NCI-H1092 treated with DMSO at 0.1 percent for 48 hours (cell line): ENCODE measurements around the gene RNF130.

ENCODE experiments used
- DNase-seq: peaks from one replicate; lab custom pipeline; 2025; lab: John Stamatoyannopoulos, UW

The RNF130 gene

DNA sequence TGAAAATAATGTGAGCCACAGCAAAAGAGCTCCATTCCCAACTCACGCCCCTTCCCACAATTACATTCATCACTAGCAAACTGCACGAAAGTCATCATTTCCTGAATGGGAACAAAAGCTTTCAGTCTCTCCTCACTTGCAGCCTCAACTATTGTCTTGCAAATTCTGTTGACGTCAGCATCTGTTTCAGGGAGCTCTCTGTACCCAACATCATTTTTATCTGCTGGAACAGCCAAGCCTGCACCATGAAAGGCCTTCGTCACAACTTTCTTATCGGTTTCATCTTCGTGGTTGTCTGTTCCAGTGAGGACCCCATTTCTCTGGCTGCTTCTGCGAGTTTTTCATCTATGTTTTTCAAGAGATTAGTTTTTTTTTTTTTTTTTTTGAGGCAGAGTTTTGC is 14.3 kb upstream of the RNF130 start:
- no peak for DNase-seq

DNA sequence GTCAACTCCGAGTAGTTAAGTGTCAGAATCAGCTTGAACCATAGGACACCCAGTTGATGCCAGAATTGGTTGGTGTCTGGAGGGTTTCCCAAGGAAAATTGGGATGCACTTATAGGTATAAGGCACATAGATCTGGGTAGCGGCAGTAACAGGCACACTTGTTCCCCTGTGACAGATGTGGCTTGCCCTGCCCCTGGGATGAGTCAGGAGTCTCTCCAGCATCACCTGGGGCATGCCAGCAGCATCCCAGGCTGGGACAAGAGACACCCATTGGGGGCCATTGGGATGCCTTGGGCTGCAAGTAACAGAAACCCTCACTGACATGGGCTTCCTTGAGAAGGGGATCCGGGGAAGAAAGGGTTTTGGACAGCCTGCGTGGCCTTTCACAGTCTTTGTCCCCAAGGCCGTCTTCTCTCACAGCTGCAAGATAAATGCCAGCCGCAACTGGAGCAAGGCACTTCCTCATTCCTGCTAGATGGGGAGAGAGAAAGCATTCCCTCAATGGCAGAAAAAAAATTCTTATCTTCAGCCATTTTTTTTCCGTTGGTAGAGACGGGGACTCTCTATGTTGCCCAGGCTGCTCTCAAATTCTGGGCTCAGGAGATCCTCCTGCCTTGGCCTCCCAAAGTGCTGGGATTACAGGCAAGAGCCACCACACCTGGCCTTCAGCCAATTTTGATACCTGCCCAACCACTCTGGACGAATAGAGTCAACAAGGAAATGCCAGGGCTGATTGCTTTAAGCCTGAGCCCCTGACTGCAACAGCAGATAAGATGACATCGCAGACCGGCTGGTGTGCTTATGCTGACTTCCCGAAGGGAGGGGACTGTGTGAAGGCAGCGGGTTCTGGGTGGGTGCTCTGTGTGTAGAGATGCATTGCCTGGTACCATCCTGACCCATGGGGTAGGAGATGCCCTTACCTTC is 13.3 kb upstream of the RNF130 start:
- DNase-seq = peak; percentile 3

DNA sequence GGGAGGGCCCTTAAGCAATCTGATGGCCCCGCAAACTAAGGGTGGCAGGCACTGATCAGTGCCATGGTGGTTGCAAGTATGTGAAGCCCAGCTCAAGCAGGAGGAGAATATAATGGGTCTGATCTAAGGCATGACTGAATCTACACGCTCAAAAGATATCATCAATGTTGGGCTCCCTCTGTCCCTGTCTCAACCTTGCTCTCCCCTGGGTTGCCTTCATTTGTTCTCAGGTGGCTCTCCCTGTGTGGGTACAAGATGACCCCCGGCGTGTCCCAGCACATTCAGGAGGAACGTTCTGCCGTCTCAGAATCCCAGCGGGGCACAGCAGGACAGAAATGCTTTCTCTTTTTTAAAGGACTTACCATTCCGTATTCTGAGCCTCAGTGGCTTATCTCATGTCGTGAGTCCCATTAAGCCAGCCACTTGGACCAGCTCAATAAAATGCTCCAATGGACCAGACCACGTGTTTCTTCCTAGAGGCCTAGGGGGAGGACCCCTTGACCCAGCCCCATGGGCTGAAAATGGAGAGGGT is 12.0 kb upstream of the RNF130 start:
- DNase-seq = no peak

DNA sequence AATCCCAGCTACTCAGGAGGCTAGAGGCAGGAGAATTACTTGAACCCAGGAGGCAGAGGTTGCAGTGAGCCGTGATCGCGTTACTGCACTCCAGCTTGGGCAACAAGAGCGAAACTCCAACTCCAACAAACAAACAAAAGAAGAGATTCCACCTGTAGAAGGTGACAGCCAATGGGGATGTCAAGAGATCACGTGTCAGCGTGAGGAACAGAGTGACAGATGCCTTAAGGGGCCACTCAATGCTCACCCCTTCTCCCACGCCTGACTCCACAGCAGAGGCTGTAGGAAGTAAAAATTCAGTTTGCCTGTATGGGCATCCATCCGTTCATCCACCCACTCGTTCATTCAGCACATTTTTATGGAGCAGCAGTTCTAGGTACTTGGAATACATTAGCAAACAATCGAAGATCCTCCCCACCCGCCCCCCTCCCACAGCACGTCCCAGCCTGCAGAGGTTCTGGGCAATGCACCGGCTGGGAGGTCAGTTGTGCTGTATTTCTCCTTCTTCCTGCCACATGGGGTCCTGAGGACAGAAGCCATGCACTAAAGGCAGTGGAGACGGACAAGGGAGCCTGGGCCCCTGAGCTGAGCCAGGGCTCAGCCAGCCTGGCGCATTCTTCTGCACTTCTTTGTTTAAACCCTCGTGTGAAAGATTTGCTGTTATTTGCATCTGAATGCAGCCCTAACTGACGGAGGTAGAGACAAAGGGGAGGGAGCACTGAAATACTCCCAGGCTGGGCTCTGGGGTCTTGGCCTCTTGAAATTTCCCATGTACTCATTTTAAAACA is 11.3 kb upstream of the RNF130 start:
- no peak for DNase-seq

DNA sequence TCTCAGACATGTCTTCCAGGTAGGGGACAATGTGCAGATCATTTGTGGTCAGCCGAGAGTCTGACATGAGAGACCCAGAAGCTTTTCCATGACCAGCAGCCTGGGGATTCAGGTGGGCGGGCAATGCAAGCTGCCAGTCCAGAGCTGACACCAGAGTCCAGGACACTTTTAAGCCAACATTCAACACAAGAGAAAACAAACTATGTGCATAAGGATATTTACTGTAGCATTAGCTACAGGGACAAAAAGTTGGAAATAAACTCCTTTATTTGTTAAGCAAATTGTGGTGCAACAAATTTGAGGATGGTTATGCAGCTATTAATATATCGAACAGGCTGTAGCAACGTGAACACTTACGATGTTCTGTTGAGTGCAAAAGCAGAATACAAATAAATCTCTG is 9.9 kb upstream of the RNF130 start:
- DNase-seq = no peak

DNA sequence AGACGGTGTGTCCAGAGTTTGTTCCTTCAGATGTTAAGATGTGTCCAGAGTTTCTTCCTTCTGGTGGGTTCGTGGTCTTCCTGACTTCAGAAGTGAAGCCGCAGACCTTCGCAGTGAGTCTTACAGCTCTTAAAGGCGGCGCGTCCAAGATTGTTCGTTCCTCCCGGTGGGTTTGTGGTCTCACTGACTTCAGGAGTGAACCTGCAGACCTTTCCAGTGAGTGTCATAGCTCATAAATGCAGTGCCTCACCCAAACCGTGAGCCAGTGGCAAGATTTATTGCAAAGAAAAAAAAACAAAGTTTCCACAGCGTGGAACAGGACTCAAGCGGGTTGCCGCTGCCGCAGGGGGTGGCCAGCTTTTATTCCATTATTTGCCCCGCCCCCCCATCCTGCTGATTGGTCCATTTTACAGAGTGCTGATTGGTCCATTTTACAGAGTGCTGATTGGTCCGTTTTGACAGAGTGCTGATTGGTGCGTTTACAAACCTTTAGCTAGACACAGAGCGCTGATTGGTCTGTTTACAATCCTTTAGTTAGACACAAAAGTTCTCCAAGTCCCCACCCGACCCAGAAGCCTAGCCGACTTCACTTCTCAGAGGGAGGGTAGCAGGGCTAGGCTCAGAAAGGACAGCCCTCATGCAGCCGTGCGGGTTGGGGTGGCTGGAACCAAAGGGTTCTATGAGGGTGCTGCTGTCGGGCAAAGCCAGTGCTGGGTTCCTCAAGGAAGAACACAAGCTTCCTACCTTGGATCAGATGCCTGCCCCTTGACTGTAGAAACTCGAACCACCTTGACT is 9.1 kb upstream of the RNF130 start:
- no peak for DNase-seq

DNA sequence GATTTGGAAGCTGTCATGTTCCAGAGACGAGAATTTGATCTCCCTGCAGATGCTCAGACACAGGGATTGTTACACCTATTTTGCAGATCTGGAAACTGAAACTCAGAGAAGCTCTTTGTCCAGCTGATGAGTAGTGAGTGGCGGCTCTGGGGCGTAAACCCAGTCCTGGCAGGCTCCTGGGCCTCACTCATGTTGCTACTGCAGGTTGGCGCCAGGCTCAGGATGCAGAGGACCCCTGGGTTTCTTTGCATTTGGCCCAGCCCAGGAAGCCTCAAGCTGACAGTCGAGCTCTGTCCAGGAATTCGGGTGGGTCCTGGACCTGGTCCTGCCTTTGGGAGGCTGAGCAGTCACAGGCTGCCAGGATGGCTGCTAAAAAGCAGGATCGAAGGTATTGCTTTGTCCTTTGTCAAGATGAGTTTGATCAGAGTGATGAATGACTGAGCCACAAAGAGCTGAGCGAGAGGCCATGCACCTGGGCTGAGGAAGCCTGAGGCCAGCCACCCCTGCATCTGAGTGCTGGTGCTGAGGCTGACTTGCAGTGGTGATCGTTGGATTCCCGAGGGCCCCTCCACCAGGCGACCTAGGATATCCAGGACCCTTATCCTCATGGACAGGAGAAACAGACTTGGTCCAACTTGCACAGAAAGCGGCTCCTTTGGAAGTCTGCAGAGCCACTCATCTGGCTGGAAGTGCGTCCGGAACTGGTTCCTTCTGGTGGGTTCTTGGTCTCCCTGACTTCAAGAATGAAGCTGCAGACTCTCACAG is 8.3 kb upstream of the RNF130 start:
- no peak for DNase-seq

DNA sequence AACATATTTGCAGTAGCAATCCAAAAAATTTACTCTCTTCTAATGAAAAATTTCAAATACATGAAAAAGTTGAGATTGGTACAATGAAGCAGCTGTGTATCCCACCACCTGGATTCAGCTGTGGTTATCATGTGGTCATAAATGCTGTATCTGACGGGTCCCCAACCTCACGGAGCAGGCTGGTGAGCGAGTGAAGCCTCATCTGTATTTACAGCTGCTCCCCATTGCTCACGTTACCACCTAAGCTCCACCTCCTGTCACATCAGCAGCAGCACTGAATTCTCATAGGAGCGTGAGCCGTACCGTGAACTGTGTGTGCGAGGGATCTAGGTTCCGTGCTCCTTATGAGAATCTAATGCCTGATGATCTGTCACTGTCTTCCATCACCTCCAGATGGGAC is 6.8 kb upstream of the RNF130 start:
- DNase-seq = no peak

DNA sequence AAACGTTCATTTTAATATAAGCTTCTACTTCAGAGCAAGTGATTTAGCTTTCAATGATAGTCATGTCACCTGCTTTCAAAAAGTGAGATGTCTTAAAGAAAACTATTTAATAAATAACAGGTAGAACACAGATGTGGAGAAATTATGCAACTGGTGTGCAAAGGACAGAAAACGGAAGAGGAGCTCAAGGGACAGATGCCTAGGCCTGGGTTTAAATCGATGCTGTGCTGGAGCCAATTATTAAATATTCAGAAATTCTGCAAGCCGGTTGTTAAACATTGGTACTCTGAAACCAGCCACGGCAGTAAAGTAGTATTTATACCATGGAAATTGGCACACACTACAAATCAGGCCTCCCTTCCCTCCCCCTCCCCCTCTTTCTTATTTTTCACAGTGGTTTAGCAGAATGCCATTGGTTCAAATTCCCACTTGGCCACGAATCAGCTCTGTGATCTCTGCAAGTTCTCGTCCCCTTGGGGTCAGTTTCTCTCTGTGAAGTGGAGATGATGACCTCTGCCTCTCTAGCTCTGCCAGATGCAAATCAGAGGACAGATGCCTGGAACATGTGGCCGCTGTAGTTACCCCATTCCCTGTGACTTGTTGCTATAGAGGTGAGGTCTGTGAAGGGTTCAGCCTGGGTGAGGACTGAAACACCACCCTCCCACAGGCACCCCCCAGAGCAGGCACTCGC is 6.2 kb upstream of the RNF130 start:
- DNase-seq = no peak

DNA sequence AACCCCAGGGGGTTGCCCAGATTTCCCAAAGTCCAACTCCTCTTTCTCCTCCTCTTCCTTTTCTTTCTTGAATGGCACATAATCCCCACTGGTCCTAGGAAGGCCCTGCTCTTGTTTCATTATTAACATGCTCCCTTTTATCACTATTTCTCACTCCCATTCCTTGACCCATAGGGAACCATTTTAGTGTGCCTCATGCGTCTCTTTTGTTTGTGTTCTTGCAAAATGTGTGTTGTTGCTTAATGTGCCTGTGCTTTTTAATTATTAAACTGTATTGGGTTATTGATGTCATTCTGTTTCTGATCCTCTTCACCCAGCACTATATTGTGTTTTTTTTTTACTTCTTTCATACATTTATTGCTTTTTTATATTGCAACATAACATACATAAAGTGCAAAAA is 4.1 kb upstream of the RNF130 start:
- no peak for DNase-seq

DNA sequence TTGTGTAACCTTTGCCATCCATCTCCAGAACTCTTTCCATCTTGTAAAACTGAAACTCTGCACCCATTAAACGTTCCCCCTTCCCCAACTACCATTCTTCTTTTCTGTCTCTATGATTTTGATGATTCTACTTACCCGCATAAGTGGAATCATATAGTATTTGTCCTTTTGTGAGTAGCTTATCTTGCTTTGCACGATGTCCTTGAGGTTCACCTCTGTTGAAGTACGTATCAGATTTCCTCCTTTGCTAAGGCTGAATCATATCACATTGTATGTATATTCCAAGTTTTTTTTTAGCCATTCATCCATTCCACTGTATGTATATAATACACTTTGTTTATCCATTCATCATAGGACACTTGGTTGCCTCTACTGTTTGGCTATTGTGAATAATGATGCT is 2.9 kb upstream of the RNF130 start:
- no peak for DNase-seq

DNA sequence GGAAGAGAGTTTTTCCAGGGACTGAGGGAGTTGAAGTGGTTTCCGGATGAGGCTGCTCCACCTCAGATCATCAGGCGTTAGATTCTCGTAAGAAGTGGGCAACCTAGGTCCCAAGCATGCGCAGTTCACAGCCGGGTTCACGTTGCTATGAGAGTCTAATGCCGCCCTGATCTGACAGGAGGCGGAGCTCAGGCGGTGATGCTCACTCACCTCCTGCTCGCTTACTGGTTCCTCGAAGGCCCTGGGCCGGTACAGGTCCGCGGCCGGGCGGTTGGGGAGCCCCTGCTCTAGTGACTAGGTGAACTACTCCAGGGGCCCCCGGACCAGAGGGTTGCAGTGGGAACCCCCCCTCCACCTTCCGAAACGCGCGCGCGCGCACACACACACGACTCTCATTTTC is 997 bp upstream of the RNF130 start:
- no peak for DNase-seq

DNA sequence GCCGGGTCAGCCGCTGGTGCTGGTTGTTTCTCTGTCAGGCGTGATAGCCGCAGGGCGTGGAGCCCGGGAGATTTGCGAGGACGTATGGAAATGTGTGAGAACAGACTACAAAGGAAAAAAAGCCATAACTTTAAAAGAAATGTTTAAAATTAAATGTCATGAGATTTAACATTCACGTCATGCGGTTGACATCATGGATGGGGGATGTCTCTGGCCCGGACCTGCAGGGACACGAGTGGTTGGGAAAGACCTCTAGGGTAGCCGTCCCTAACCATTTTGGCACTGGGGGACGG is 643 bp upstream of the RNF130 start:
- DNase-seq = no peak

DNA sequence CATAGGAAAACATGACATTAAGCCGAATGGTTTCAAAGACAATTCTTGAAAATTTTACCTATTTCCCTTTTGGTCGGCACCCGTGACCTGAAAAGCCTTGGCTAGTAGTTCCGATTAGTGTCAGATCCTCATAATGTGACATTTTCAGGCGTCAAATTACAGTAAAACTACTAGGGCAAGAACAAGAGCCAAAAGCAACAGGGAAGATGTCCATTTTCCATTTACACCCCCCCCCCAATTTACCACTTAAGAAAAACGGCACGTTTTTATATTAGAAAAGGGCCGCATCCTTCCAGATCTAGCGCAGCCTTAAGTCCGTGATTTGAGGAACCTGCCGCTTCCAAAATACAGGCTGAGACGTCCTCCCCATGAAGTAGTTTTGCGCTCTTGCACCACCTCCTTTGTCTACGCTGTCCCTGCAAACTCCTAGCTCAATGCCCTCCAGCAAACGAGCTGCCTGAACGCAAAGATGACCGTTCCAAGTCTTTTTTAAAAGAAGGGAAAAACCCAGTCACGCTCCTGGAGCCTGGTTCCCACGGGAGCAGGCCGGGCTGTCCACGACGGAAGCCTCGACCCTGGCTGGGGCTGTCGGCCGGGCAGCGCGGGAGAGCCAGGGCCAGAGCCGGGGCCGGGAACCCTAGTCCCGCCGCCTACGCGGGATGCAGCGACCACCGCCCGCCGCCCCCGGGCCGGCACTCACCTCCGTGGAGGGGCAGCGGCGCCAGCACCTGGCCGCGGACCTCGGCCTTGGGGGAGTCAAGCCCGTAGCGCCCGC is 616 bp downstream of the RNF130 start:
- peak; percentile 20 for DNase-seq

DNA sequence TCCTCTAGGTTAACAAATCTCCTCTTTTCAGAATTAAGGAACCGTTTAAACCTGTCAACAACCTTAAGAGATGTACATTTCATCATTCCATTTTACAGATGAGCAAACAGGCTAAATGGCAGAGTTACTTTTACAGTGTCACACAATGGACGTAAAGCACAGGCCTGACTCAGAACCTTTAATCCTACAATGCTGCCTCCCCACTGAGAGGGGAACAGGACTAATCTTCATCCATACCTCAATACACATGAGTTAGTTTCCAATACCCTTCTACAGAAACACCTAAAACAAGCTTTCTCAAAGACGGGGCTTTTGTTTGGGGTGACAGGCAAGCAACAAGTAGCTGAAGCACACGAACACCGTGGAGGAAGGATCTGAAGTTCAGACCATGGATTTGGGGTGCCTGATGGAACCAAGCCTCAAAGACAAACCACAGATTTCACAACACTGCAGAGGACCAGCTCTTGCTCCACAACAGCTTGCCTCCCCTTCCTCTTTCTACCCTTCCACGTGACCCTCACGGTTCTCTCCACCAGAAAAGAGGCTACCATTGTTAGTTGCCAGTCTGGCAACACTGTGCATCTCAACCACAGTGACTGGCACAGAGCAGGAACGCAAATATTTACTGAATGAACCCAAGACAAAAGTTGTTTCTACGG is 1.8 kb downstream of the RNF130 start:
- DNase-seq = peak; percentile 2

DNA sequence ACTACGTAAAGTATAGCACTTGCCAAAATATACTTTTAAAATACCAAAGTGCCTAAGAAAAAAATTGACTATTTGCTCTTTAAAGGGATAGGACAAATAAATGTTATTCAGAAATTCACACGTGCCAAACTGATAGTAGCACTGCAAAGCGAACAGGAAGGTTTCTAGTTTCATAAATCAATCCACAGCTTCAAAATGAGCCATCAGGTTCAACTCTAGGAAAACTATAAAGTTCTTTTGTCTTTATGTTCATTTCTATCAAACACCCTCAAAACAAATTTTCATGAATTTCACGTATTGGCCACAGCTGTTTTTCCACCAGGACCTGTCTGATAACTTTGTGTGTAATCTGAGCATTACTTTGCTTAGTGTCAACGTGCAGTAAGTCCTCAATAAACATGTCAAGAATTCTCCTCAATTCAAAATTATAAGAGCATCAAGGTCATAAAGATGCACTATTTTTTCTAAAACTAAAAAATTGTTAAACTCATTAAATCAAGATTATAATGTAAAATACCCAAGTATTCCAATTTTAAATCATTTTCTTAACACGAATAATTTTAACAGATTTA is 3.0 kb downstream of the RNF130 start:
- DNase-seq = no peak

DNA sequence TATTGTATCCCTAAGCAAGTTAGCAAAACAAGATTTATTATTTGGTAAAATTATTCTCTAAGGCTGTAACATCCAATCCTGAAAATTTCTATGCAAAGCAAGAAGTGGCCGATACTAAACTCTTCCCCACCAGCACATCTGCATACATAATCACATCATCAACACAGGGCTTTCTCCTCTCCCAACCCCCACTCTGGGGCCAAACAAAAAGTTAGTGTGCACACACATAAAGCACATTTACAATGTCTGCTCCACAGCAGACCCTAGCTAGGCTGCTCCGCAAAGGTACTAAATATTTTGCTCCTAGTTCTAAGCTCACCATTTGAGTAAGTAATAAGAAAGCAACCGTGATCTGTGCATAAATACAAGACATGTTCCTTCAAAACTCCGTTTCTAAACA is 3.6 kb downstream of the RNF130 start:
- no peak for DNase-seq

DNA sequence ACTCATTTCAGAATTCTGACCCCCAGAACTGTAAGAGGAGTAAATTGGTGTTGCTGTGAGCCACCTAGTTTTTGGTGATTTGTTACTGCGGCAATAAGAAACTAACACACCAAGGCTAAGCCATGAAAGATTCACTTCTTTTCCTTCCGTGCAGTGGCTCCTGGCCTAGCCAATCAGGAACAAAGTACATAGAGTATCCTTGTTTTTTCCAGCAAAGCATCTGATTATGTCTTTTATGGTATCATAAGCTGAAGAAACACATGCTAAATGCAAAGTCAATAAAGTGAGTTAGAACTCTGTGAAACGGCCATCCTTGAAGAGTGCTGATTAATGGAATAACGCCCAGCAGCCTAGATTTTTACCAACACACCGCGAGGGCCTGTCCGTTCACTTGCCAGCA is 11.4 kb downstream of the RNF130 start:
- no peak for DNase-seq

DNA sequence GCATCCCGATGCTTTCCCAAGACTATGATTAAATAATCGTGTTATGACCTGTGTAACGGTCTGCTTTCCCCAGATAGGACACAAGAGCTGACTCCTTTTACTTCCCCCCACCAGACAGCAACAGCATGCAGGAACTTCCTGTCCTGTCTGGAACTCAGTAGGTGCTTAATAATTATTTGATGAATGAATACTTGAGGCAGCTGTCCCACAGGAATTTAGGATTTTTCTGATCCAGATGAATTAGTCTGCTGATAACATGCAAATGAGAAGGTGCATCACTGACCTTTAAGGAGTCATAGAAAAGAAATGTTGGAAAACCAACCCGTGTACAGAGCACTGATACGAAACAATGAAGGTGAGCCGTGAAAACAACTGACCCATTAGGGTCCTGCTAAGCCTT is 12.2 kb downstream of the RNF130 start:
- DNase-seq = no peak
